DMS79 treated with DMSO at 0.1 percent for 48 hours (cell line): ENCODE measurements around the gene CADPS2.
"Not testable (repeated sequence)": the region's sequence is repeated elsewhere in the genome, so short reads cannot be mapped to it uniquely, and the experiment has no call there.

Source experiments
- DNase-seq: peaks from one replicate; lab custom pipeline; 2025; lab: John Stamatoyannopoulos, UW

Gene CADPS2

GRCh38 chr7:122709930-122710646 is 176.2 kb downstream of the CADPS2 start:
- no peak for DNase-seq

- DNase-seq, result no peak
Observed at GRCh38 chr7:122706836-122707235, 179.4 kb downstream of the CADPS2 start.

GRCh38 chr7:122702872-122703510 is 183.3 kb downstream of the CADPS2 start, which contains the start of gene RNF148:
RNF148 (minus strand) TSS chr7:122702922; CDS start chr7:122702750, 172 bp downstream.
- no peak for DNase-seq

- DNase-seq, result no peak
Observed at GRCh38 chr7:122699017-122699416, 187.2 kb downstream of the CADPS2 start, which contains the start of gene RNF133. RNF133 (minus strand) TSS chr7:122699117; CDS start chr7:122698918, 199 bp downstream.

GRCh38 chr7:122695816-122696215 is 190.4 kb downstream of the CADPS2 start:
- DNase-seq, result no peak

GRCh38 chr7:122694697-122695096 is 191.6 kb downstream of the CADPS2 start:
- DNase-seq, result no peak

GRCh38 chr7:122692769-122693309 is 193.4 kb downstream of the CADPS2 start:
- no peak for DNase-seq

- no peak for DNase-seq
Observed at GRCh38 chr7:122691569-122692235, 194.6 kb downstream of the CADPS2 start.

GRCh38 chr7:122689346-122690109 is 196.7 kb downstream of the CADPS2 start:
- no peak for DNase-seq

GRCh38 chr7:122688400-122688998 is 197.8 kb downstream of the CADPS2 start:
- no peak for DNase-seq

- DNase-seq, result no peak
Observed at GRCh38 chr7:122686360-122686878, 199.8 kb downstream of the CADPS2 start.

- DNase-seq, result no peak
Observed at GRCh38 chr7:122684504-122684903, 201.8 kb downstream of the CADPS2 start.

- DNase-seq, result no peak
Observed at GRCh38 chr7:122682815-122683550, 203.3 kb downstream of the CADPS2 start.

- DNase-seq, result not testable (repeated sequence)
Observed at GRCh38 chr7:122681186-122681585, 205.1 kb downstream of the CADPS2 start.

GRCh38 chr7:122679813-122680212 is 206.4 kb downstream of the CADPS2 start:
- no peak for DNase-seq

- not testable (repeated sequence) for DNase-seq
Observed at GRCh38 chr7:122679269-122679709, 207.0 kb downstream of the CADPS2 start.

- no peak for DNase-seq
Observed at GRCh38 chr7:122677149-122677548, 209.1 kb downstream of the CADPS2 start.

GRCh38 chr7:122676466-122676865 is 209.8 kb downstream of the CADPS2 start:
- no peak for DNase-seq

- DNase-seq, result no peak
Observed at GRCh38 chr7:122675621-122676020, 210.6 kb downstream of the CADPS2 start.

- no peak for DNase-seq
Observed at GRCh38 chr7:122675011-122675410, 211.2 kb downstream of the CADPS2 start.
